K562 (cell line): ENCODE data around the gene CGB3.

Experiments used
- CTCF ChIP-seq, 3 experiments: IDR thresholded peaks in 2 of 3; conservative IDR thresholded peaks in 1 of 3; 2 replicates each; pipeline ENCODE4 v1.5.1; 2011 to 2012; ENCODE audit warnings: low read length in 3 of 3, mild to moderate bottlenecking in 3 of 3, control low read depth in 2 of 3, improper control_type of control experiment in 1 of 3, inconsistent platforms in 1 of 3, low read depth in 1 of 3, mixed read lengths in 1 of 3, moderate library complexity in 1 of 3; ENCODE audit not compliant: insufficient read depth in 2 of 3
- ELF1 ChIP-seq: fragments of 200-800 bp; sonication (Bioruptor generic); IDR thresholded peaks from 2 replicates; pipeline ENCODE4 v1.6.1; 2016; ENCODE audit warnings: missing genetic modification characterization, missing compliant biosample characterization
- HDAC1 ChIP-seq, 2 experiments: fragments of 450-650 bp; IDR thresholded peaks; 2 replicates each; pipeline ENCODE4 v1.6.1; 2016 to 2017; ENCODE audit warnings: inconsistent platforms in 1 of 2, mild to moderate bottlenecking in 1 of 2, moderate library complexity in 1 of 2
- KDM1A ChIP-seq, 2 experiments: fragments of 450-650 bp; IDR thresholded peaks; 2 replicates each; pipeline ENCODE4 v1.6.1; 2016; ENCODE audit warnings: mild to moderate bottlenecking in 2 of 2
- NFRKB ChIP-seq: fragments of 450-650 bp; IDR thresholded peaks from 2 replicates; pipeline ENCODE4 v1.6.1; 2016; ENCODE audit warnings: low read depth
- RCOR1 ChIP-seq, 2 experiments: IDR thresholded peaks; 2 replicates each; pipeline ENCODE4 v1.6.1; 2012; ENCODE audit warnings: low read depth in 2 of 2, low read length in 2 of 2, borderline replicate concordance in 1 of 2, improper control_type of control experiment in 1 of 2

DNA sequence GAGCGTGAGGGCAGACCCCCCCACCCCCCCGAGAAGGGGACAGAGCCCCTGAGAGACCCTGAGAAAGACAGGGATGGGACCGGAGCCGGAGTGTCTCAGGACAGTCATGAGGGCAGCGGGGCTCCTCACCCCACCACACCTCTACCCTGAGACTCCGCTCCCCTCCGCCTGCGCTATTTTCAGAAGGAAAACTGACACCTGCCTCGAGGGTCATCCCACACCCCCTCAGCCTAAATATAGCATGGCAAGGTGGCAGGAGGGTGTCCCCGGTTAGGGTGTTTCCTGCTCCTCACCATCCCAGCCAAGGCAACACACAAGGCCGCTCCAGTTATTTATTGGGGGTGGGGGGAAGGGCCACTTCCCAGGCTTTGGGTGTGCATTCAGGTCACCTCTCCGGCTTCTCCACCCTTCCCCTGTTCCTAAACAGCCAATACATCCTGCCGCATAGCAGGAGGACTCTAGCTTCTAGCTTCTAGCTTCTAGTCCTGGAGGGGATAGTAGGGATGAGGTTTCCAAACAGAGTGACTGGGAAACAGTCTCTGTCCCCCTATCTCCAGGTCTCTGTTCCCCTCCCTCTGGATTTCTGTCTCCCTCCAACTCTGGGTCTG, 41.9 kb upstream of the CGB3 start:
- TF ChIP-seq KDM1A (IDR thresholded peaks at IDR 0.05): no peak
- TF ChIP-seq NFRKB: no peak
- TF ChIP-seq RCOR1 (IDR thresholded peaks at IDR 0.05; ENCODE audit: borderline replicate concordance in 1 of 2, low read depth in 2 of 2, low read length in 2 of 2): no peak
- no peak for TF ChIP-seq ELF1 (tag)
- TF ChIP-seq HDAC1 (IDR thresholded peaks at IDR 0.05): no peak
- TF ChIP-seq CTCF (IDR thresholded peaks at IDR 0.05 in 2 of 3, conservative IDR thresholded peaks at IDR 0.05 in 1 of 3; ENCODE audit: insufficient read depth in 2 of 3, low read depth in 1 of 3, low read length in 3 of 3): no peak
